T-cell (primary cell): ENCODE measurements around the gene CEBPZ. TPM values are rescaled to one million over a fixed set of nuclear protein-coding genes. Genes with fewer than 3 reads are reported as not detected.

ENCODE experiments used
- ATAC-seq, 4 experiments: fragments of 200-7000 bp in 3 of 4; fragments of 150-1000 bp in 1 of 4; cut with Tn5 transposase; replicated peaks in 1 of 4; 1 replicate in 3 of 4; 2 replicates in 1 of 4; pipeline ENCODE4 v1.10.0; 2021; ENCODE audit warnings: moderate library complexity in 3 of 4, mild to moderate bottlenecking in 2 of 4, moderate number of reproducible peaks in 1 of 4
- CTCF ChIA-PET, 2 donors: fragments of 300-600 bp; sonication (Branson Sonifier 250); formaldehyde crosslinking; loops; one replicate each; lab custom pipeline; 2022; ENCODE audit warnings: antibody characterized with exemption in 2 of 2; lab: Charles Lee
- POLR2A ChIA-PET, 2 donors: fragments of 300-600 bp; sonication (Branson Sonifier 250); formaldehyde crosslinking; loops; one replicate each; lab custom pipeline; 2022; ENCODE audit warnings: antibody characterized with exemption in 2 of 2; lab: Charles Lee
- DNase-seq, 35 experiments: peaks; one replicate each; pipeline versions ENCODE4 v3.0.0 to v3.0.0-alpha.2; 2013 to 2023
- H3K27ac ChIP-seq: one replicate; pipeline ENCODE4 v1.5.1; 2013; ENCODE audit warnings: low read length
- H3K27me3 ChIP-seq, 2 experiments: replicated peaks in 1 of 2; 1 replicate in 1 of 2; 2 replicates in 1 of 2; pipeline versions ENCODE4 v1.6.1 to v1.7.0; 2013; ENCODE audit warnings: low read length in 1 of 2, mixed read lengths in 1 of 2; ENCODE audit not compliant: control insufficient read depth in 2 of 2, insufficient read depth in 2 of 2; ENCODE audit errors: extremely low read depth in 1 of 2
- H3K36me3 ChIP-seq, 2 donors: 1 replicate in 1 of 2; 2 replicates in 1 of 2; pipeline versions ENCODE4 v1.6.1 to v1.7.0; 2013; ENCODE audit warnings: low read length in 1 of 2; ENCODE audit not compliant: control insufficient read depth in 2 of 2, insufficient read depth in 1 of 2; ENCODE audit errors: extremely low read depth in 1 of 2
- H3K4me1 ChIP-seq, 2 experiments: 1 replicate in 1 of 2; 2 replicates in 1 of 2; pipeline versions ENCODE4 v1.6.1 to v1.7.0; 2013; ENCODE audit warnings: low read length in 2 of 2, mixed read lengths in 1 of 2; ENCODE audit not compliant: insufficient read depth in 2 of 2, control insufficient read depth in 1 of 2; ENCODE audit errors: extremely low read depth in 1 of 2
- H3K4me3 ChIP-seq, 2 donors: 1 replicate in 1 of 2; 2 replicates in 1 of 2; pipeline versions ENCODE4 v1.5.1 to v1.7.0; 2013; ENCODE audit warnings: mild to moderate bottlenecking in 2 of 2, low read length in 1 of 2, moderate library complexity in 1 of 2; ENCODE audit not compliant: control insufficient read depth in 1 of 2; ENCODE audit errors: extremely low read depth in 1 of 2
- H3K9me3 ChIP-seq: 2 replicates; pipeline ENCODE4 v1.7.0; 2013
- H3K27ac Mint-ChIP-seq, 2 donors: one replicate each; pipeline ENCODE4 v1.8.0; 2020 to 2021; ENCODE audit warnings: mild to moderate bottlenecking in 2 of 2, mixed read lengths in 2 of 2
- H3K27me3 Mint-ChIP-seq, 2 donors: one replicate each; pipeline ENCODE4 v1.8.0; 2021 to 2022; ENCODE audit warnings: mixed read lengths in 2 of 2
- H3K36me3 Mint-ChIP-seq: one replicate; pipeline ENCODE4 v1.8.0; 2021; ENCODE audit warnings: mixed read lengths
- H3K4me1 Mint-ChIP-seq, 3 donors: one replicate each; pipeline ENCODE4 v1.8.0; 2020 to 2022; ENCODE audit warnings: mixed read lengths in 3 of 3, mild to moderate bottlenecking in 1 of 3
- H3K4me3 Mint-ChIP-seq, 3 donors: one replicate each; pipeline ENCODE4 v1.8.0; 2020 to 2022; ENCODE audit warnings: mild to moderate bottlenecking in 3 of 3, mixed read lengths in 3 of 3, moderate library complexity in 3 of 3
- H3K9me3 Mint-ChIP-seq, 3 donors: one replicate each; pipeline ENCODE4 v1.8.0; 2020 to 2022; ENCODE audit warnings: mixed read lengths in 3 of 3
- WGBS: methylation state at CpG from one replicate; pipeline ENCODE4 v1.1.5; 2013; ENCODE audit warnings: missing lambda C conversion rate; ENCODE audit not compliant: insufficient coverage; 5-methylcytosine and 5-hydroxymethylcytosine counted together
- total RNA-seq, 35 experiments: library from RNA in 6 of 35; stranded (reverse) in 6 of 35; fragments of 120-200 nt in 1 of 35; gene quantifications; one replicate each; pipeline versions ENCODE4 v1.2.1 to v1.2.4 and lab custom pipeline; 2013 to 2026

CEBPZ gene
- total RNA-seq, 5 donors from 2014 or later (not counting 1 experiment from before 2014, with no cell fraction given) = 50.6 to 61.5 (median 58.1) TPM

GRCh38 chr2:37191253-37191652, 40.1 kb downstream of the CEBPZ start:
- Histone ChIP-seq H3K9me3 (no peaks in the 10 kb centered on the region), H3K36me3 (no peaks in the 10 kb centered on the region), H3K27me3 (no peaks in the 10 kb centered on the region), H3K4me1 (peaks cover 0 to 6% of the 10 kb centered on the region in 2 experiments), H3K4me3 (no peak overlapping the region), H3K27ac (no peak overlapping the region)
- ChIA-PET CTCF (interaction anchor here in 1 of 2 donors (0.5 kb wide), 1 partner anchor 1797 kb away, joined by 3 read pairs; no protein-coding TSS in a partner anchor), POLR2A (no interaction called here)
- 85% methylated on average over 3 of the region's 4 CpGs for WGBS
- Mint-ChIP-seq H3K9me3 (no peaks in the 10 kb centered on the region), H3K36me3 (peaks cover 1% of the 10 kb centered on the region), H3K4me3 (no peak overlapping the region), H3K27ac (no peak overlapping the region), H3K27me3 (peaks cover 3 to 5% of the 10 kb centered on the region in 2 donors), H3K4me1 (peaks cover 2 to 3% (median 2%) of the 10 kb centered on the region in 3 donors)
- ATAC-seq = no peak
- DNase-seq = no peak

DNA sequence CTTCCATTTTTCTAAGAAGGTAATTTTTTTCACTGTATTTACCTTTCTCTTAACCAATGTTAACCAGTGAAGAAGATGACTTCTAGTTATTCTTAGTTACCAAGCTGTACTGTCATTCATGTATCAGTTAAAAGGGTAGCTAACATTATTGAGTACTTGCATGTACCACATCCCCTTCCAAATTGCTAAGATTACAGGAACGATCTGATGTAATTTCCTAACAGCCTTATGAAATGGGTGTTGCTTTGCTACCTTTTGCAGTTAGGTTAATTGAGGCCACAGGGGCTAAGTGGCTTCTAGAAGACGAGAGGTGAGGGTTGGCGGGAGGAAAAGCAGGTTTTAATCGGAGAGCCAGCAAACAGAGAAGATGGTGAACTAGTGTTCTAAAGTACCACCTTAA, 41.1 kb downstream of the CEBPZ start:
- H3K4me1 Mint-ChIP-seq = no peaks in the 10 kb centered on the region
- H3K9me3 Mint-ChIP-seq = no peaks in the 10 kb centered on the region
- Histone ChIP-seq H3K4me3 (no peak overlapping the region), H3K4me1 (no peaks in the 10 kb centered on the region), H3K9me3 (no peaks in the 10 kb centered on the region), H3K36me3 (no peaks in the 10 kb centered on the region), H3K27me3 (no peaks in the 10 kb centered on the region), H3K27ac (no peak overlapping the region)
- CTCF ChIA-PET = no interaction called here
- H3K36me3 Mint-ChIP-seq = no peaks in the 10 kb centered on the region
- DNase-seq = no peak
- H3K27ac Mint-ChIP-seq = no peak overlapping the region
- H3K4me3 Mint-ChIP-seq = no peak overlapping the region
- POLR2A ChIA-PET = no interaction called here
- WGBS = 80% methylated on average over 2 of the region's 4 CpGs
- peaks cover 3 to 7% of the 10 kb centered on the region in 2 donors for H3K27me3 Mint-ChIP-seq
- ATAC-seq = no peak

DNA sequence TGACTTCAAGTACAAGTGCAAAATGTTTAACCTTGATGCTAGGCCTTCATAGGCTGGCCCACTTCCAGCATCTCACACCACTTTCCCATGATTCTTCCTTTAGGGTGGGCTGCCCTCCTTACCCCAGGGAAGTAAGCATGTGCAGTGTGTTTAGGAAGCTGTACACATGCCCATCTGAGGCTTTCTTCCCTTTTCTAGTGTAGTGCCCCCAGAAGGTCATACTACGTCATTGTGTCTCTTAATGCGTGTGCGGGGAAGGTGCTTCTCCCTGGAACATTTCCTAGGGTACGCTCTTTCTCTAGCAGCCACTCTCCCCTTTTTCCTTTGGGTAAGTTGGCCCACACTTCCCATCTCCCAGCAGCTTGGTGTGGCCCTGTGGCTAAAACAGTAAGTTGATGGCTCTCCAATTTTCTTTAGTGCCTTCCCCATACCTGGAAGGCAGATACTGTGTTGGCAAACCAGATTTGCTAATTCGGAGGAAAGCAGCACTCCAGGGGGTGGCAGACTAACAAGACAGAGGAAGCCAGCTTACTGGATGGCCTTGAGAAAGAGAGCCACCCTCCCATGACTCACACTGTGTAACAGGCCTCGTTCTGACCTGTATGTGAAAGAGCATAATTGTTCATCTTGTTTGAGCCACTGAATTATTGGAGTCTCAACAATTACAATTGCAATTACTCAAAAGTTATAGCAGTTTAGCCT, 41.8 kb downstream of the CEBPZ start:
- Mint-ChIP-seq H3K4me1 (no peaks in the 10 kb centered on the region), H3K27me3 (peaks cover 3 to 7% of the 10 kb centered on the region in 2 donors), H3K4me3 (no peak overlapping the region), H3K27ac (no peak overlapping the region), H3K36me3 (no peaks in the 10 kb centered on the region), H3K9me3 (no peaks in the 10 kb centered on the region)
- 93% methylated on average over 4 of the region's 6 CpGs for WGBS
- Histone ChIP-seq H3K4me1 (no peaks in the 10 kb centered on the region), H3K4me3 (no peak overlapping the region), H3K27me3 (no peaks in the 10 kb centered on the region), H3K9me3 (no peaks in the 10 kb centered on the region), H3K27ac (no peak overlapping the region), H3K36me3 (no peaks in the 10 kb centered on the region)
- no peak for ATAC-seq
- no peak for DNase-seq
- POLR2A ChIA-PET = no interaction called here
- CTCF ChIA-PET = no interaction called here

- Histone ChIP-seq H3K9me3 (no peaks in the 10 kb centered on the region), H3K27ac (no peak within 1 kb of the TSS), H3K27me3 (peaks cover 0 to 2% of the 10 kb centered on the region in 2 experiments), H3K4me1 (no peaks in the 10 kb centered on the region), H3K4me3 (no peak within 1 kb of the TSS), H3K36me3 (no peaks in the 10 kb centered on the region)
- Mint-ChIP-seq H3K4me3 (no peak within 1 kb of the TSS), H3K36me3 (no peaks in the 10 kb centered on the region), H3K27me3 (peaks cover 6 to 10% of the 10 kb centered on the region in 2 donors), H3K9me3 (no peaks in the 10 kb centered on the region), H3K4me1 (no peaks in the 10 kb centered on the region), H3K27ac (no peak within 1 kb of the TSS)
- WGBS = no CpG with 5 or more reads among the region's 2 CpGs
- ChIA-PET POLR2A (interaction anchor here in 1 of 2 donors (0.6 kb wide), 1 partner anchor 39 kb away, joined by 3 read pairs; no protein-coding TSS in a partner anchor), CTCF (no interaction called here)
- ATAC-seq (no peak), DNase-seq (no peak)
Observed at GRCh38 chr2:37188570-37188969, 42.8 kb downstream of the CEBPZ start, which contains the start of gene SULT6B1. Gene SULT6B1, minus strand, starts transcription at chr2:37188670. Its CDS starts 30 bp downstream, at chr2:37188640.

- H3K4me1 Mint-ChIP-seq = no peaks in the 10 kb centered on the region
- peaks cover 10 to 21% of the 10 kb centered on the region in 2 donors for H3K27me3 Mint-ChIP-seq
- peaks cover 0 to 7% of the 10 kb centered on the region in 2 experiments for H3K27me3 ChIP-seq
- H3K27ac ChIP-seq = no peak overlapping the region
- WGBS = 89% methylated on average over 5 of the region's 17 CpGs
- ChIA-PET POLR2A (interaction anchor here (0.5 to 0.7 kb wide), 2 partner anchors 35 to 76 kb away, joined by 3 read pairs; no protein-coding TSS in a partner anchor), CTCF (no interaction called here)
- H3K36me3 Mint-ChIP-seq = no peaks in the 10 kb centered on the region
- DNase-seq (no peak), ATAC-seq (no peak)
- H3K36me3 ChIP-seq = no peaks in the 10 kb centered on the region
- H3K9me3 Mint-ChIP-seq = no peaks in the 10 kb centered on the region
- H3K4me3 ChIP-seq = no peak overlapping the region
- H3K4me1 ChIP-seq = no peaks in the 10 kb centered on the region
- no peaks in the 10 kb centered on the region for H3K9me3 ChIP-seq
- H3K27ac Mint-ChIP-seq = no peak overlapping the region
- no peak overlapping the region for H3K4me3 Mint-ChIP-seq
Observed at GRCh38 chr2:37181726-37182684, 49.4 kb downstream of the CEBPZ start.

DNA sequence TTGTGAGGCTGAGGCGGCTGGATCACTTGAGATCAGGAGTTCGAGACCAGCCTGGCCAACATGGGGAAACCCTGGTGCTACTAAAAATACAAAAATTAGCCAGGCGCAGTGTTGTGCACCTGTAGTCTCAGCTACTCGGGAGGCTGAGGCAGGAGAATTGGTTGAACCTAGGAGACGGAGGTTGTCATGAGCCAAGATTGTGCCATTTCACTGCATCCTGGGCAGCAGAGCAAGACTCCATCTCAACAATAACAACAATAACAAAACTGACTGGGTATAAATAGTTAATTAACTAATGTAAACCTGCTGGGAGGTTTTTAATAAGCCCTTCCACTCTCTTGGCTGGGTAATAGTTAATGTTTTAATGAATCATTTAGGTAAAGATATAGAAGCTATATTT, 50.8 kb downstream of the CEBPZ start:
- H3K9me3 ChIP-seq = no peaks in the 10 kb centered on the region
- no peaks in the 10 kb centered on the region for H3K36me3 Mint-ChIP-seq
- no peaks in the 10 kb centered on the region for H3K4me1 ChIP-seq
- CTCF ChIA-PET = no interaction called here
- DNase-seq (no peak), ATAC-seq (no peak)
- H3K9me3 Mint-ChIP-seq = no peaks in the 10 kb centered on the region
- no peaks in the 10 kb centered on the region for H3K36me3 ChIP-seq
- peaks cover 12 to 17% of the 10 kb centered on the region in 2 donors for H3K27me3 Mint-ChIP-seq
- 86% methylated on average over 4 of the region's 5 CpGs for WGBS
- peaks cover 0 to 7% of the 10 kb centered on the region in 2 experiments for H3K27me3 ChIP-seq
- H3K4me3 Mint-ChIP-seq = no peak overlapping the region
- POLR2A ChIA-PET = no interaction called here
- no peak overlapping the region for H3K27ac ChIP-seq
- H3K4me3 ChIP-seq = no peak overlapping the region
- H3K4me1 Mint-ChIP-seq = no peaks in the 10 kb centered on the region
- H3K27ac Mint-ChIP-seq = no peak overlapping the region
